HepG2 (cell line): ENCODE data around the gene TRIM23. TPM values are rescaled to one million over a fixed set of nuclear protein-coding genes. Genes with fewer than 3 reads are reported as not detected.

Source experiments
- ATAC-seq: fragments of 200-7000 bp; cut with Tn5 transposase; 3 replicates; pipeline ENCODE4 v1.9.1; 2020; ENCODE audit warnings: mild to moderate bottlenecking, moderate library complexity
- BruUV-seq: library from RNA; stranded (reverse); fragments of 400-500 nt; replicated peaks from 2 replicates; lab custom pipeline; 2021; lab: Mats Ljungman, UMichigan
- CTCF ChIA-PET: fragments of 300-600 bp; formaldehyde crosslinking; extraction: SDS; loops from one replicate; lab custom pipeline; 2021; ENCODE audit warnings: low total read pairs, inconsistent platforms, low intra/inter-chr PET ratio; lab: Yijun Ruan, JAX
- POLR2A ChIA-PET: fragments of 350-600 bp; sonication (Branson Sonifier 250); formaldehyde crosslinking; loops from one replicate; lab custom pipeline; 2020; ENCODE audit warnings: antibody characterized with exemption, inconsistent platforms; lab: Yijun Ruan, JAX
- DNase-seq: peaks from one replicate; pipeline ENCODE4 v3.0.0-alpha.2; 2015; ENCODE audit warnings: low spot score
- FAIRE-seq: peaks from 3 replicates; lab custom pipeline; 2011; peaks lifted over from hg19 to GRCh38; lab: Jason Lieb, UNC
- H2AFZ ChIP-seq: one replicate; pipeline ENCODE4 v1.6.1; 2011; ENCODE audit warnings: low read length, inconsistent platforms
- H3K27ac ChIP-seq: fragments of 300-600 bp; 3 replicates; pipeline ENCODE4 v1.8.0; 2011; ENCODE audit warnings: mixed run types, mild to moderate bottlenecking, mixed read lengths, low read length, inconsistent platforms; ENCODE audit not compliant: insufficient read depth; ENCODE audit errors: extremely low read length
- H3K27me3 ChIP-seq, 2 experiments: fragments of 200-600 bp in 1 of 2; 2 replicates in 1 of 2; 3 replicates in 1 of 2; pipeline versions ENCODE4 v1.6.0 to v1.8.0; 2011; ENCODE audit warnings: low read length in 2 of 2, mild to moderate bottlenecking in 2 of 2, moderate library complexity in 2 of 2, inconsistent platforms in 1 of 2; ENCODE audit not compliant: insufficient read depth in 2 of 2, control insufficient read depth in 1 of 2
- H3K36me3 ChIP-seq, 2 experiments: fragments of 200-600 bp in 1 of 2; replicated peaks in 1 of 2; 2 replicates in 1 of 2; 3 replicates in 1 of 2; pipeline versions ENCODE4 v1.5.1 to v1.8.0; 2011; ENCODE audit warnings: low read length in 2 of 2, inconsistent platforms in 1 of 2; ENCODE audit not compliant: insufficient read depth in 2 of 2, control insufficient read depth in 1 of 2
- H3K4me1 ChIP-seq: 2 replicates; pipeline ENCODE4 v1.5.1; 2012; ENCODE audit warnings: low read length, inconsistent platforms; ENCODE audit not compliant: insufficient read depth
- H3K4me2 ChIP-seq: 2 replicates; pipeline ENCODE4 v1.6.0; 2011; ENCODE audit warnings: low read depth, low read length, inconsistent platforms
- H3K4me3 ChIP-seq, 3 experiments: fragments of 200-600 bp in 1 of 3; sonication (generic), shearing (Covaris generic) in 1 of 3; replicated peaks in 1 of 3; 2 replicates each; pipeline ENCODE4 v1.5.1; 2011 to 2016; ENCODE audit warnings: low read length in 3 of 3, inconsistent platforms in 2 of 3, low read depth in 2 of 3, mild to moderate bottlenecking in 2 of 3, control low read depth in 1 of 3, mixed read lengths in 1 of 3; ENCODE audit not compliant: insufficient read depth in 1 of 3
- H3K79me2 ChIP-seq: one replicate; pipeline ENCODE4 v1.6.1; 2011; ENCODE audit warnings: low read length, inconsistent platforms; ENCODE audit not compliant: insufficient read depth
- H3K9ac ChIP-seq: 2 replicates; pipeline ENCODE4 v1.6.0; 2011; ENCODE audit warnings: mild to moderate bottlenecking, low read depth, low read length, inconsistent platforms; ENCODE audit not compliant: insufficient read depth
- H3K9me3 ChIP-seq: 2 replicates; pipeline ENCODE4 v1.5.1; 2012; ENCODE audit warnings: mild to moderate bottlenecking, low read length
- H4K20me1 ChIP-seq: 2 replicates; pipeline ENCODE4 v1.6.0; 2011; ENCODE audit warnings: inconsistent platforms, mild to moderate bottlenecking, low read length, moderate library complexity; ENCODE audit not compliant: insufficient read depth
- CREM ChIP-seq, 2 experiments: sonication (generic) in 1 of 2; formaldehyde crosslinking in 1 of 2; IDR thresholded peaks; 2 replicates each; pipeline versions ENCODE4 v1.4.0 to v1.6.1; 2016 to 2020; ENCODE audit warnings: antibody characterized with exemption in 1 of 2, mild to moderate bottlenecking in 1 of 2, missing genetic modification reagents in 1 of 2
- DR1 ChIP-seq: sonication (generic); formaldehyde crosslinking; IDR thresholded peaks from 2 replicates; pipeline ENCODE4 v1.8.0; 2021; ENCODE audit warnings: mild to moderate bottlenecking, missing genetic modification reagents, inconsistent platforms
- FOXP1 ChIP-seq, 2 experiments: fragments of 450-650 bp in 1 of 2; IDR thresholded peaks; 2 replicates each; pipeline ENCODE4 v1.6.1; 2017 to 2018; ENCODE audit warnings: antibody characterized with exemption in 1 of 2
- GATAD1 ChIP-seq: IDR thresholded peaks from 2 replicates; pipeline ENCODE4 v1.6.1; 2016; ENCODE audit warnings: missing genetic modification reagents, missing compliant biosample characterization
- KLF16 ChIP-seq, 2 experiments: sonication (generic) in 1 of 2; formaldehyde crosslinking in 1 of 2; IDR thresholded peaks; 2 replicates each; pipeline versions ENCODE4 v1.6.1 to v1.8.0; 2016 to 2023; ENCODE audit warnings: missing genetic modification reagents in 2 of 2, missing compliant biosample characterization in 1 of 2
- MED13 ChIP-seq: sonication (generic); formaldehyde crosslinking; IDR thresholded peaks from 2 replicates; pipeline ENCODE4 v1.5.0; 2020; ENCODE audit warnings: missing genetic modification reagents
- MED8 ChIP-seq: sonication (generic); formaldehyde crosslinking; IDR thresholded peaks from 2 replicates; pipeline ENCODE4 v1.8.1; 2023; ENCODE audit warnings: mild to moderate bottlenecking, missing genetic modification reagents; ENCODE audit not compliant: insufficient replicate concordance
- MEF2D ChIP-seq: sonication (generic); formaldehyde crosslinking; IDR thresholded peaks from 2 replicates; pipeline ENCODE4 v1.5.1; 2020; ENCODE audit warnings: mild to moderate bottlenecking, missing genetic modification reagents
- MEIS2 ChIP-seq: sonication (generic); formaldehyde crosslinking; IDR thresholded peaks from 2 replicates; pipeline ENCODE4 v1.9.0; 2021; ENCODE audit warnings: mild to moderate bottlenecking, missing genetic modification reagents
- MTF1 ChIP-seq: sonication (generic); formaldehyde crosslinking; IDR thresholded peaks from 2 replicates; pipeline ENCODE4 v1.5.0; 2020; ENCODE audit warnings: missing genetic modification reagents
- NCOA2 ChIP-seq: sonication (generic); formaldehyde crosslinking; IDR thresholded peaks from 2 replicates; pipeline ENCODE4 v1.8.0; 2022; ENCODE audit warnings: inconsistent platforms
- NR2F1 ChIP-seq, 2 experiments: fragments of 450-650 bp in 1 of 2; formaldehyde crosslinking in 1 of 2; IDR thresholded peaks; 2 replicates each; pipeline versions ENCODE4 v1.5.0 to v1.6.1; 2016 to 2020; ENCODE audit warnings: mild to moderate bottlenecking in 1 of 2, missing compliant biosample characterization in 1 of 2, missing genetic modification reagents in 1 of 2, moderate library complexity in 1 of 2
- RCOR2 ChIP-seq: IDR thresholded peaks from 2 replicates; pipeline ENCODE4 v1.6.1; 2016; ENCODE audit warnings: missing biosample characterization, missing genetic modification reagents
- U2AF2 ChIP-seq: fragments of 200-400 bp; formaldehyde crosslinking; IDR thresholded peaks from 2 replicates; pipeline ENCODE4 v1.6.1; 2017; ENCODE audit warnings: low read depth, mild to moderate bottlenecking, low read length
- ZBTB38 ChIP-seq: sonication (generic); formaldehyde crosslinking; IDR thresholded peaks from 2 replicates; pipeline ENCODE4 v1.5.1; 2020; ENCODE audit warnings: mild to moderate bottlenecking, missing genetic modification reagents
- ZBTB7A ChIP-seq: sonication (generic); formaldehyde crosslinking; IDR thresholded peaks from 2 replicates; pipeline ENCODE4 v1.8.0; 2022; ENCODE audit warnings: mild to moderate bottlenecking, missing genetic modification reagents
- ZNF350 ChIP-seq: sonication (generic); formaldehyde crosslinking; IDR thresholded peaks from 2 replicates; pipeline ENCODE4 v1.4.0; 2020; ENCODE audit warnings: mild to moderate bottlenecking, low read depth, missing genetic modification reagents, borderline replicate concordance
- WGBS: methylation state at CpG from one replicate; pipeline ENCODE4 v1.1.6; 2017; ENCODE audit warnings: low lambda C conversion rate; 5-methylcytosine and 5-hydroxymethylcytosine counted together
- in situ Hi-C: cut with HindIII; loops from 2 replicates; pipeline ENCODE4 v1.10.0; 2017; ENCODE audit warnings: low pct_unique_long_range_greater_than_20kb; ENCODE audit not compliant: extremely low pct_ligation_motif_present
- intact Hi-C: fragments of 100-400 bp; cut with micrococcal nuclease; formaldehyde crosslinking; loops from one replicate; pipeline ENCODE4 v1.10.0; 2022; ENCODE audit not compliant: unreplicated experiment
- polyA plus RNA-seq, 8 experiments: library from polyadenylated mRNA; depleted of rRNA in 3 of 8; stranded (reverse) in 7 of 8; unstranded in 1 of 8; fragments of >200 nt; fragmentation: Illumina TruSeq in 4 of 8; extraction: Trizol in 4 of 8; gene quantifications; 2 replicates each; pipeline versions ENCODE4 v1.2.1 to v1.2.3, GENCODE V29; 2011 to 2016; ENCODE audit warnings: low read depth in 4 of 8, missing spikeins in 1 of 8, mixed read lengths in 1 of 8; ENCODE audit not compliant: insufficient read depth in 1 of 8
- total RNA-seq, 5 experiments: library from RNA; depleted of rRNA; stranded (reverse); fragments of >200 nt; fragmentation: Illumina TruSeq; extraction: Trizol; gene quantifications; 2 replicates each; pipeline ENCODE4 v1.2.3, GENCODE V29; 2016; ENCODE audit warnings: low read depth in 1 of 5
- TF ChIP-seq, protein P1 (sequence below), 2 experiments: fragments of 450-650 bp in 1 of 2; sonication (generic) in 1 of 2; formaldehyde crosslinking; IDR thresholded peaks; 2 replicates each; pipeline versions ENCODE4 v1.5.0 to v1.8.0; 2020 to 2022; ENCODE audit warnings: mild to moderate bottlenecking in 1 of 2, missing genetic modification reagents in 1 of 2
- TF ChIP-seq, protein P2 (sequence below): sonication (generic); formaldehyde crosslinking; IDR thresholded peaks from 2 replicates; pipeline ENCODE4 v1.4.0; 2020; ENCODE audit warnings: low read depth, mild to moderate bottlenecking, missing genetic modification reagents
- TF ChIP-seq, protein P3 (sequence below): IDR thresholded peaks from 2 replicates; pipeline ENCODE4 v1.6.1; 2018; ENCODE audit warnings: missing genetic modification reagents, mild to moderate bottlenecking, missing compliant biosample characterization
- TF ChIP-seq, protein P4 (sequence below): IDR thresholded peaks from 2 replicates; pipeline ENCODE4 v1.6.1; 2016; ENCODE audit warnings: mild to moderate bottlenecking

TRIM23 gene
- total and polyA plus RNA-seq, 2 of the 13 experiments (the other 11 are each of a cell fraction or from before 2014, with no cell fraction given): 4.6 to 11.4 TPM

DNA sequence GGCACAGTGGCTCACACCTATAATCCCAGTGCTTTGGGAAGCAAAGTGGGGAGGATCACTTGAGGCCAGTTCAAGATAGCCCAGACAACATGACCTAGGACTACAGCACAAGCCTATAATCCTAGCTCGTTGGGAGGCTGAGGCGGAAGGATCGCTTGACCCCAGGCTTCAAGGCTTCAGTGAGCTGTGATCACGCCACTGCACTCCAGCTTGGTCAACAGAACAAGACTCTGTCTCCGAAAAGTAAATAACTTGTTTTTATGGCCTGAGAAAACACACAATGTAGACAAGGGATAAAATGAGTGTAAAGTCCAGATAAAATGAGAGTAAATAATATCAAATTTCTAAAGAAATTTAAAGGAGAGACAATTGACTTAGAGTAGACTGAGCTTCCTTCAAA is 27.0 kb upstream of the TRIM23 start:
- ChIA-PET POLR2A (interaction anchor here (0.7 to 1.3 kb wide), 2 partner anchors 9 to 88 kb away, joined by 3 read pairs; partner anchors contain the start of genes CENPK and PPWD1), CTCF (no interaction called here)
- DNase-seq (peak; percentile 73), ATAC-seq (peak; percentile 93), FAIRE-seq (peak; percentile 72)
- Histone ChIP-seq H2AFZ (no peak overlapping the region), H4K20me1 (no peaks in the 10 kb centered on the region), H3K4me3 (no peak overlapping the region), H3K9me3 (no peaks in the 10 kb centered on the region), H3K4me1 (peaks cover 20% of the 10 kb centered on the region), H3K36me3 (no peaks in the 10 kb centered on the region), H3K4me2 (peak overlapping the region; percentile 33), H3K79me2 (no peaks in the 10 kb centered on the region), H3K27ac (peak overlapping the region; percentile 73), H3K27me3 (no peaks in the 10 kb centered on the region), H3K9ac (no peak overlapping the region)
- intact Hi-C loops (no loop called here), in situ Hi-C loops (no loop called here)
- BruUV-seq: no TSS peak
- 17% methylated on average over 5 of the region's 5 CpGs for WGBS
- TF ChIP-seq MTF1 (CRISPR knock-in tag) (no peak), CREM (IDR thresholded peaks at IDR 0.05) (peak; percentile 34; the same call in 1 of the 2 replicates), CREM (CRISPR knock-in tag; IDR thresholded peaks at IDR 0.05) (no peak), ZBTB7A (CRISPR knock-in tag) (no peak), DR1 (no peak), GATAD1 (CRISPR knock-in tag) (peak; percentile 60; the same call in 1 of the 2 replicates), NR2F1 (CRISPR knock-in tag; IDR thresholded peaks at IDR 0.05) (peak; percentile 48 to 63; a peak in 3 of 4 replicates), MEIS2 (CRISPR knock-in tag) (peak; percentile 18; the same call in 1 of the 2 replicates), ZBTB38 (CRISPR knock-in tag) (peak; percentile 92), RCOR2 (0 out of 2 replicates have a peak, but pooled peaks have one; percentile 48), MED13 (CRISPR knock-in tag) (no peak), MEF2D (0 out of 2 replicates have a peak, but pooled peaks have one; percentile 40), MED8 (CRISPR knock-in tag) (no peak), ZNF350 (0 out of 2 replicates have a peak, but pooled peaks have one; percentile 34), NCOA2 (peak; percentile 78), KLF16 (CRISPR knock-in tag; IDR thresholded peaks at IDR 0.05) (peak in 1 of 2 experiments; percentile 54; a peak in 1 of 4 replicates), FOXP1 (IDR thresholded peaks at IDR 0.05) (no peak), FOXP1 (CRISPR knock-in tag; IDR thresholded peaks at IDR 0.05) (peak; percentile 86), U2AF2 (no peak)
- TF ChIP-seq, protein P1, sequence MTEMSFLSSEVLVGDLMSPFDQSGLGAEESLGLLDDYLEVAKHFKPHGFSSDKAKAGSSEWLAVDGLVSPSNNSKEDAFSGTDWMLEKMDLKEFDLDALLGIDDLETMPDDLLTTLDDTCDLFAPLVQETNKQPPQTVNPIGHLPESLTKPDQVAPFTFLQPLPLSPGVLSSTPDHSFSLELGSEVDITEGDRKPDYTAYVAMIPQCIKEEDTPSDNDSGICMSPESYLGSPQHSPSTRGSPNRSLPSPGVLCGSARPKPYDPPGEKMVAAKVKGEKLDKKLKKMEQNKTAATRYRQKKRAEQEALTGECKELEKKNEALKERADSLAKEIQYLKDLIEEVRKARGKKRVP (CRISPR knock-in tag; IDR thresholded peaks at IDR 0.05): no peak
- TF ChIP-seq, protein P2, sequence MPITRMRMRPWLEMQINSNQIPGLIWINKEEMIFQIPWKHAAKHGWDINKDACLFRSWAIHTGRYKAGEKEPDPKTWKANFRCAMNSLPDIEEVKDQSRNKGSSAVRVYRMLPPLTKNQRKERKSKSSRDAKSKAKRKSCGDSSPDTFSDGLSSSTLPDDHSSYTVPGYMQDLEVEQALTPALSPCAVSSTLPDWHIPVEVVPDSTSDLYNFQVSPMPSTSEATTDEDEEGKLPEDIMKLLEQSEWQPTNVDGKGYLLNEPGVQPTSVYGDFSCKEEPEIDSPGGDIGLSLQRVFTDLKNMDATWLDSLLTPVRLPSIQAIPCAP (CRISPR knock-in tag): no peak
- TF ChIP-seq, protein P3, sequence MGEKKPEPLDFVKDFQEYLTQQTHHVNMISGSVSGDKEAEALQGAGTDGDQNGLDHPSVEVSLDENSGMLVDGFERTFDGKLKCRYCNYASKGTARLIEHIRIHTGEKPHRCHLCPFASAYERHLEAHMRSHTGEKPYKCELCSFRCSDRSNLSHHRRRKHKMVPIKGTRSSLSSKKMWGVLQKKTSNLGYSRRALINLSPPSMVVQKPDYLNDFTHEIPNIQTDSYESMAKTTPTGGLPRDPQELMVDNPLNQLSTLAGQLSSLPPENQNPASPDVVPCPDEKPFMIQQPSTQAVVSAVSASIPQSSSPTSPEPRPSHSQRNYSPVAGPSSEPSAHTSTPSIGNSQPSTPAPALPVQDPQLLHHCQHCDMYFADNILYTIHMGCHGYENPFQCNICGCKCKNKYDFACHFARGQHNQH (CRISPR knock-in tag): peak; percentile 76; the same call in 1 of the 2 replicates
- TF ChIP-seq, protein P4, sequence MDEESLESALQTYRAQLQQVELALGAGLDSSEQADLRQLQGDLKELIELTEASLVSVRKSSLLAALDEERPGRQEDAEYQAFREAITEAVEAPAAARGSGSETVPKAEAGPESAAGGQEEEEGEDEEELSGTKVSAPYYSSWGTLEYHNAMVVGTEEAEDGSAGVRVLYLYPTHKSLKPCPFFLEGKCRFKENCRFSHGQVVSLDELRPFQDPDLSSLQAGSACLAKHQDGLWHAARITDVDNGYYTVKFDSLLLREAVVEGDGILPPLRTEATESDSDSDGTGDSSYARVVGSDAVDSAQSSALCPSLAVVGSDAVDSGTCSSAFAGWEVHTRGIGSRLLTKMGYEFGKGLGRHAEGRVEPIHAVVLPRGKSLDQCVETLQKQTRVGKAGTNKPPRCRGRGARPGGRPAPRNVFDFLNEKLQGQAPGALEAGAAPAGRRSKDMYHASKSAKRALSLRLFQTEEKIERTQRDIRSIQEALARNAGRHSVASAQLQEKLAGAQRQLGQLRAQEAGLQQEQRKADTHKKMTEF (CRISPR knock-in tag): peak; percentile 66
